ENCODE measurements around the gene MCEMP1. TPM values are rescaled to one million over a fixed set of nuclear protein-coding genes. Genes with fewer than 3 reads are reported as not detected.

MCEMP1 gene
- total RNA-seq, 2 donors from 2014 or later = not detected

DNA sequence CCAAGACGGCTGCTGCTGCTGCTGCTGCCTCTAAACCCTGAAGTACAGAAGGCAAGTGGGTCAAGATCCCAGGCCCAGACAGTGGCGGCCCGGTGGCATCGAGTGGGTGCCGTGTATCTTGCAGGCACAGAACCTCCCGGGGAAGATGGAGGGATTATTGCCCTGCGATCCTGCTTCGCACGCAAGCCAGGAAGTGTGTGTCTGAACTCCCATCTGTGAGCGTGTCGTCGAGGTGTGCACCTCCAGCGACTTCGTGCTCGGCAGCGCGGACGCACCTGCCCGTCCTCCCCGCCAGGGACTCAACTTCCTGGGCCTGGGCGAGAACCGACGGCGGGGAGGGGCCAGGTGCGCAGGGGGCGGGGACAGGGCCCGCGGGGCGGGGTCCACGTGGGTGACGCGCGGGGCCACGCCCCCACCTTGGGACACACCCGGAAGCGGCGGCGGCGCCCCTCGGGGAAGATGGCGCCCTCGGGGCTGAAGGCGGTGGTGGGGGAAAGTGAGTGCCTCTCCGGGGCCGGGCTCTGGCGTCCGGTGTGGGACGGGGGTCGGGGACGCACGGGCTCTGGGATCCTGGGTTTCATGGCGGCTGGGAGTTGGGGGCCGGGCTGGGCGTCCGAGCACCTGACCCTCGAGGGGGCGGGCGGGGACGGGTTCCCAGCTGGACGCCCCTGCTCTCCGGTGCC is 40.1 kb upstream of the MCEMP1 start, which contains the start of gene STXBP2:
STXBP2 (plus strand) TSS at position 420 of the 683 bp plus-strand sequence; CDS start at position 460, 40 bp downstream.
- no peak within 1 kb of the TSS for H3K27ac ChIP-seq (ENCODE audit: low read depth, low read length)
- H3K4me1 ChIP-seq (ENCODE audit: control insufficient read depth, insufficient read depth, low read length) = no peaks in the 10 kb centered on the region
- Mint-ChIP-seq H3K4me1 (no peaks in the 10 kb centered on the region), H3K27ac (peak within 1 kb of the TSS; percentile 84), H3K27me3 (ENCODE audit: insufficient read depth) (peaks cover 30% of the 10 kb centered on the region), H3K9me3 (no peaks in the 10 kb centered on the region), H3K4me3 (peak within 1 kb of the TSS; percentile 77), H3K36me3 (ENCODE audit: low read depth) (peaks cover 16% of the 10 kb centered on the region)
- peaks cover 10% of the 10 kb centered on the region for H3K36me3 ChIP-seq (ENCODE audit: control insufficient read depth, insufficient read depth, low read length)
- H3K9me3 ChIP-seq (ENCODE audit: control insufficient read depth, low read length) = no peaks in the 10 kb centered on the region
- TF ChIP-seq, protein P1, sequence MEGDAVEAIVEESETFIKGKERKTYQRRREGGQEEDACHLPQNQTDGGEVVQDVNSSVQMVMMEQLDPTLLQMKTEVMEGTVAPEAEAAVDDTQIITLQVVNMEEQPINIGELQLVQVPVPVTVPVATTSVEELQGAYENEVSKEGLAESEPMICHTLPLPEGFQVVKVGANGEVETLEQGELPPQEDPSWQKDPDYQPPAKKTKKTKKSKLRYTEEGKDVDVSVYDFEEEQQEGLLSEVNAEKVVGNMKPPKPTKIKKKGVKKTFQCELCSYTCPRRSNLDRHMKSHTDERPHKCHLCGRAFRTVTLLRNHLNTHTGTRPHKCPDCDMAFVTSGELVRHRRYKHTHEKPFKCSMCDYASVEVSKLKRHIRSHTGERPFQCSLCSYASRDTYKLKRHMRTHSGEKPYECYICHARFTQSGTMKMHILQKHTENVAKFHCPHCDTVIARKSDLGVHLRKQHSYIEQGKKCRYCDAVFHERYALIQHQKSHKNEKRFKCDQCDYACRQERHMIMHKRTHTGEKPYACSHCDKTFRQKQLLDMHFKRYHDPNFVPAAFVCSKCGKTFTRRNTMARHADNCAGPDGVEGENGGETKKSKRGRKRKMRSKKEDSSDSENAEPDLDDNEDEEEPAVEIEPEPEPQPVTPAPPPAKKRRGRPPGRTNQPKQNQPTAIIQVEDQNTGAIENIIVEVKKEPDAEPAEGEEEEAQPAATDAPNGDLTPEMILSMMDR (conservative IDR thresholded peaks at IDR 0.05) = peak; percentile 42
- peak within 1 kb of the TSS; percentile 86 for H3K4me3 ChIP-seq (ENCODE audit: low read length)
- H3K27me3 ChIP-seq (ENCODE audit: control insufficient read depth, insufficient read depth, low read length, poor library complexity, severe bottlenecking) = peaks cover 23% of the 10 kb centered on the region
- 11 to 47% methylated on average over 11 to 61 of the region's 61 CpGs for WGBS, 2 experiments (ENCODE audit: insufficient coverage in 1 of 2, insufficient read length in 1 of 2)
- peak; percentile 96 for DNase-seq
- H3K9ac ChIP-seq (ENCODE audit: extremely low read depth, low read length, poor library complexity, severe bottlenecking) = peak within 1 kb of the TSS; percentile 72

DNA sequence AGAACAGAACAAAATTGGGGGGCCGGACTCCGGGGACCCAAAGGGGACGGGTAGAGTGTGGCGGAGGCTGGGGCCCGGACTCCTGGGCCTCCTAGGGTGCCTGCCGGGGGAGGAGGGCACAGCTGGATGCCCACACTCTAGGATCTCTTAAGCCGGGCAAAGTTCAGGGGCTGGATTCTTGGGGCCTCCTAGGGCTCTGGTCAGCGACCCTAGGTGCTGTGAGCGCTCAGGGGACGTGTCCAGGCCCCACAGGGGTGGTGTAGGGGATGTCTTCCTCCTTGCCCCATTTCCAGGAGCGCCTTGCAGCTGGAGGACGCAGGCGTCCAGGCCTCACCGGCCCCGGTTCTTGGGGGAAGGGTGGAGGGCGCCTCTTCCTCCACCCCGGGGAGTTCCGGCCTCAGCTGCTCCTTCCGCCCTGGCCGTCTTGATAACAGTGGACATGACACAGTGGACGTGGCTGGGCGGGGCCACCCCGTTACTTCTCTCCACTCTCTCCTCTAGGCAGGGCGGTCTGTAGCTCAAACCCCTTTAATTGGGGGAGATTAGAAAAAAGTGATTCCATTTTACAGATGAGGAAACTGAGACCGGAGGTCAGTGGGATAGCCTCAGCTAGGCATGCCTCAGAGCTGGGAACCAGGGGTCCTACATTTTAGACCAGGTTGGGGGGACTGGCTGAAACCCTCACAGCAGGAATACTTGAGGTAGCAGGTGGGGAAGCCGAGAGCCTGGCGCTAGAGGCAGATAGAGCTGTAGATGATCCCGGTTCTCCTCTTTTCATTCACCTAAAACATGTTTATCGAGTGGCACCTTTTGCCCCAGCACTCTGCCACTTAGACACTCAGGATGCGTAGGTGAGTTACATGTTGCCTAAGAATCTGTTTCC is 39.3 kb upstream of the MCEMP1 start:
- Mint-ChIP-seq H3K4me1 (no peaks in the 10 kb centered on the region), H3K36me3 (ENCODE audit: low read depth) (peaks cover 14% of the 10 kb centered on the region), H3K9me3 (no peaks in the 10 kb centered on the region), H3K27ac (peak overlapping the region; percentile 84), H3K4me3 (peak overlapping the region; percentile 77), H3K27me3 (ENCODE audit: insufficient read depth) (peaks cover 30% of the 10 kb centered on the region)
- no peak overlapping the region for H3K27ac ChIP-seq (ENCODE audit: low read depth, low read length)
- peak overlapping the region; percentile 72 for H3K9ac ChIP-seq (ENCODE audit: extremely low read depth, low read length, poor library complexity, severe bottlenecking)
- peak overlapping the region; percentile 86 for H3K4me3 ChIP-seq (ENCODE audit: low read length)
- H3K27me3 ChIP-seq (ENCODE audit: control insufficient read depth, insufficient read depth, low read length, poor library complexity, severe bottlenecking) = peaks cover 23% of the 10 kb centered on the region
- no peaks in the 10 kb centered on the region for H3K9me3 ChIP-seq (ENCODE audit: control insufficient read depth, low read length)
- TF ChIP-seq, protein P1 (conservative IDR thresholded peaks at IDR 0.05) = no peak
- no peaks in the 10 kb centered on the region for H3K4me1 ChIP-seq (ENCODE audit: control insufficient read depth, insufficient read depth, low read length)
- WGBS, 2 experiments (ENCODE audit: insufficient coverage in 1 of 2, insufficient read length in 1 of 2) = 46 to 55% methylated on average over 14 to 30 of the region's 30 CpGs
- no peak for DNase-seq
- H3K36me3 ChIP-seq (ENCODE audit: control insufficient read depth, insufficient read depth, low read length) = peaks cover 10% of the 10 kb centered on the region

DNA sequence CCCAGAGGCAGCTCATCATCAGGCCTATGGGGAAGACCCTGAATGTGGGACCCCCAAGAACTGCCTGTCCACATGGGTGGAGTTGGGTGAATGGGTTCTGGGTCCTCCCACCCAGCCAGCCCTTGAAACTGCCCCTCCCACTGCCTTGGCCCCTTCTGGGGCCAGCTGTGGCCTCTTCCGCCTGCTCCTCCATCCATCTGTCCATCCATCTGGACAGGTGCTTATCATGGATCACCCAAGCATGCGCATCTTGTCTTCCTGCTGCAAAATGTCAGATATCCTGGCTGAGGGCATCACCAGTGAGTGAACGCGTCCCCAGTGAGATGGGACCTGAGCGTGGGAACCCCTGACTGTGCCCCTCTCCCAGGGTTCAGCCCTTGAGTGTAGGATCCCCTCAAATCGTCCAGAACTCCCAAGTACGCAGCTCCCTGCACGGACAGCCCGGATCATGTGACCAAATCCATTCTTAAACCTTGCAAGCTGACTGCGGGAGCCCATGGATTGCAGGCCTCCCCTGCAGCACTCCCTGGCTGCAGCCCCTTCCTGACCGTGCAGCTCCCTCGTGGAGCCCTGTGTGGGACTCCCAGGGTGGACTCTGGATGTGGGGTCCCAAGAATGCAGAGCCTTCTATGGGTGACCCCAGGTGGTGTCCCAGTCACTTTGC is 38.0 kb upstream of the MCEMP1 start:
- H3K4me1 ChIP-seq (ENCODE audit: control insufficient read depth, insufficient read depth, low read length) = no peaks in the 10 kb centered on the region
- peaks cover 10% of the 10 kb centered on the region for H3K36me3 ChIP-seq (ENCODE audit: control insufficient read depth, insufficient read depth, low read length)
- H3K27me3 Mint-ChIP-seq (ENCODE audit: insufficient read depth) = peaks cover 28% of the 10 kb centered on the region
- TF ChIP-seq, protein P1 (conservative IDR thresholded peaks at IDR 0.05) = no peak
- H3K36me3 Mint-ChIP-seq (ENCODE audit: low read depth) = peaks cover 22% of the 10 kb centered on the region
- no peak overlapping the region for H3K4me3 ChIP-seq (ENCODE audit: low read length)
- no peak overlapping the region for H3K9ac ChIP-seq (ENCODE audit: extremely low read depth, low read length, poor library complexity, severe bottlenecking)
- peaks cover 23% of the 10 kb centered on the region for H3K27me3 ChIP-seq (ENCODE audit: control insufficient read depth, insufficient read depth, low read length, poor library complexity, severe bottlenecking)
- no peak overlapping the region for H3K27ac Mint-ChIP-seq
- WGBS, 2 experiments (ENCODE audit: insufficient coverage in 1 of 2, insufficient read length in 1 of 2) = 91 to 93% methylated on average over 12 of the region's 12 CpGs
- no peak for DNase-seq
- H3K27ac ChIP-seq (ENCODE audit: low read depth, low read length) = no peak overlapping the region
- peaks cover 2% of the 10 kb centered on the region for H3K9me3 Mint-ChIP-seq
- H3K4me3 Mint-ChIP-seq = peak overlapping the region; percentile 77
- H3K4me1 Mint-ChIP-seq = no peaks in the 10 kb centered on the region
- H3K9me3 ChIP-seq (ENCODE audit: control insufficient read depth, low read length) = no peaks in the 10 kb centered on the region
